NCI-H748 (cell line): Measurements from ENCODE around the gene C6orf89.

Source experiments
- DNase-seq: peaks from one replicate; lab custom pipeline; 2025; ENCODE audit not compliant: unreplicated experiment; lab: John Stamatoyannopoulos, UW

The C6orf89 gene

GRCh38 chr6:36852481-36853147 is 33.1 kb upstream of the C6orf89 start:
- no peak for DNase-seq

DNA sequence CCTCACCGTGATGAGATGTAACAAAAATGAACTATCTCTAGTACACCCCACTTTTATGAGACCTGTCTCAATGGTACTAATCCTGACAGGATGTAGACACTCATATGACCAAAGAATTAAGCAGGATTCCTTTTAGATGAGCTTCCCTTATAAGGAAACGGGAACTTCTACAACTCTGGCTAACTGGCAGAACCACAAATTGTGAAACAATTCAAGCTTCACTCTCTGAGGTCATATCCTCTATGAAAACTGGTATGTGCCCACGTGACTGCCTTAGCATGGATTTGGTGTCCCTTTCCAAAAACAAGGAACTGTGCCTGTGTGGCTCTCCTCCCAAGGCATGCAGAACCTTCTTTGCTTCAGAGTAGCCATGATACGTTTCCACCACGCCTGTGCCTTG is 32.4 kb upstream of the C6orf89 start:
- no peak for DNase-seq

- DNase-seq: no peak
Observed at GRCh38 chr6:36855750-36856149, 30.0 kb upstream of the C6orf89 start.

DNA sequence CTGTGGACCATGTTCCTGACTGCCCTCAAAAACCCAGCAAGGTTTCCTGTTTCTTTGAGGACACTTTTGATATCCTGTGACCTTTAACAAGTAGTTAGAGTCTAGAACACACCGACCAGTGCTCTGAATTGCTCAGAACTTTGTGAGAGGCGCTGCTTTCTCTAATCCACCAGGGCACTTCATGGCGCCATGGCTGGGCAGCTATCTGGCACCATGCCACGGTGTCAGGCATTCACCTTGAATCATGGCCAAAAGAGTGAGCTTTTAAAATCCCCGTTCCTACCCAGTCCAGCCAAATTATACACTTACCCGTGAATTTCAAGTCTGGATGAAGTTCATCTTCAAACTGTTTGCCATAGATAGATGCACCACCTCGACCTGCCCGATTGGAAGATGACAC is 29.5 kb upstream of the C6orf89 start:
- DNase-seq: no peak

GRCh38 chr6:36857325-36857724 is 28.4 kb upstream of the C6orf89 start:
- no peak for DNase-seq

GRCh38 chr6:36858407-36858981 is 27.3 kb upstream of the C6orf89 start:
- no peak for DNase-seq

GRCh38 chr6:36860126-36860525 is 25.6 kb upstream of the C6orf89 start:
- no peak for DNase-seq

DNA sequence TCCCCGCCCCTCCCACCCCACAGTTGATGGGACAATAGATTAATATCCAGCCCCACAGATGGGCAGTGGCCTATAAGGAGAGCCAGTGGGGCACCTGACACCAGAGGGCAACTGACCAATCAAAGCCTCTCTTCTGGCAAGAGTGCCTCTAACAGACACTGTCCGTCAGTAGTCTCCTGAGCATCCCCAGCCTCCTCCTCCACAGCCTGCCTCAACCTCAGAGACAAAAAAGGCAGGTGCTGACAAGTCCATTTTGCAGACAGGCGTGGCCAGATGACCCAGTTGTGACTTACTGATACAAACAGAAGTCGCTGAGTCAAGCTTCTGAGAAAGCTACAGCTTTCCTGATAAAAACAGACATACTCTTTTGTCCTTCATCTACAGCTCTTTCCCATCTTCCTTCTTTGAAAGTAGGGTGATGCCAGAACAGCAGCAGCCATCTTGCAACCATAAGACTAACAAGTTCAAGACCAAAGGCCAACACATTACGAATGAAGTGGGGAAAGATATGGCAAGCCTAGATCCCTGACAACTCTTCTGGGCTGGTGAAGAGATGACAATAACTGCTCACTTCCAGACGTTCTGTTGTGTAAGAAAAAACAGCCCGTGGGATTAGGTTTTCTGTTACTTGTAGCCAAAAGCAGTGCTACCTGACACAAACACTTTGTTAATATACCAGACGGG is 23.4 kb upstream of the C6orf89 start:
- DNase-seq: no peak

DNA sequence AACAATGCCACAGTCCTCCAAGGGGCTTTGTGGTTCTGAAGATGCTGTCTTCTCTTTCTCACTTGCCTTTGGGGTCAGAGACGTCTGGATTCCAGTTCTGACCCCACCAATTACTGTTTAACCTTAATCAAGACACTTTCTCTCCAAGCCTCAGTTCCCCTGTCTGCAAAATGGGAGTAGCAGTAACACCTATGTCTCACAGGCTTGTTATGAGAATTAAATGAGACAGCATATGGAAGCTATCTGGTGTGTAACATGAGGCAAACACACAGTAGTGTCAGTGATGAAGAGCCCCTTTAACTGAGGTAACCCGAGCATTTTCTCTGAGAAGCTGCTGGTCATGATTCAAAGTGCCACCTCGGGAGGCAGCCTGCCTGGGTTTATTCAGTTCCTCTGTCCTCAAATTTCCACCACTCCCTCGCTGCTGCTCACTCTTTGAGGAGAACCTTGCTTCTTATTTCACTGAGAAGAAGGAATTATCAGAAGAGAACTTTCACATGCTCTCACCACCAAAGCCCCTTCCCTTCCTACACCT is 22.8 kb upstream of the C6orf89 start:
- DNase-seq: no peak

DNA sequence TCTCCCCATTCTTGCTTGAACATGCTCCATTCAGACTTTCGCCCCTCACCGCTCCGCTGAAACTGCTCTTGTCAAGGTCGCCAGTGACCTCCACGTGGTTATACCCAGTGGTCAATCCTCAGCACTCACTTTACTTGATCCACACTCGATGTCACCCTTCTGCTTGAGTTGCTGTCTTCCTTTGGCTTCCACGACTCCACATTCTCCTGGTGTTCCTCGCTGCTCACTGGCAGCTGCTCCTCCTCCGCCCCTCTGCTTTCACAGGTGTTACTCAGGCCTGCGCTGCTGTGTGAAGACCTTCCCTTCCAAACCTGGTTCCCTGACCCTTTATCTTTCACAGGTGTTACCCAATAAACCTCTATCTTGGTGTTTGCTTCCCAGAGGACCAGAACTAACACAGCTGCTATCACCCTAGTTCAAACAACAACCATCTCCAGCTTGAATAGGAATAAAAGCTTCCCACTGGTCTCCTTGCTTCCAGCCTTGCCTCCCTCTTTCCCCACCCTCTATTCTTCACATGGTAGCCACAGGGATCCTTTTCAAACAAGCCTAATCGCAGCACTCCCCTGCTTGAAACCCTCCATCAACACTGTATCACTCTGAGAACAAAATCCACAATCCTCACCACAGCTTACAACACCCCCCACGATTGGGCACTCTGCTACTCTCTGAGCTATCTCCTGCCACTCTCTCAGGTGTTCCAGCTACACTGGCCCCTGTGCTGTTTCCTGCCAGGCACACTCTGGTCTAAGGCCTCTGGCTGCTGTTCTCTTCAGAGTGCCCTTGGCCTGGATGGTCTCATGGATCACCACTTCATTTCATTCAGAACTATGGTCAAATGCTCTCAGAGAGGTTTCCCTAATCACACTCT is 21.8 kb upstream of the C6orf89 start:
- DNase-seq: peak; percentile 74

DNA sequence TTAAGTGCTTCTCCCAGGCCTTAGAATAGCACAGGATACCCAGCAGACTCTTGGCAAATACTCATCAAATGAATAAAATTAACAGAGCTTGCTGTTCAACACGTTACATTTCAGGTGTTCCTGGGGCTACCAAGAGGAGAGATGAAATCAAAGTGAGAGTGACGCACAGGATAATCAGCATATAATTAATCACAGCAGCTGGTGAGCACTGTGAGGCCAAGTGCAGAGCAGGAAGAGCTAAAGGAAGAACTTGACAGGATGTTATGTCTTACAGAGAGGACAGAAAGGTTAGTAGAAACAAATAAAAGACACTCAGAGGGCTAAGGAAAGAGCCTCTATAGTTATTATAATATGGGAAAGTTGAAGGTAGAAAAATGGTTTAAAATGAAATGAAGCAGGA is 19.9 kb upstream of the C6orf89 start:
- DNase-seq: no peak

- no peak for DNase-seq
Observed at GRCh38 chr6:36867471-36868224, 18.1 kb upstream of the C6orf89 start.

GRCh38 chr6:36871686-36872085 is 14.1 kb upstream of the C6orf89 start:
- no peak for DNase-seq

DNA sequence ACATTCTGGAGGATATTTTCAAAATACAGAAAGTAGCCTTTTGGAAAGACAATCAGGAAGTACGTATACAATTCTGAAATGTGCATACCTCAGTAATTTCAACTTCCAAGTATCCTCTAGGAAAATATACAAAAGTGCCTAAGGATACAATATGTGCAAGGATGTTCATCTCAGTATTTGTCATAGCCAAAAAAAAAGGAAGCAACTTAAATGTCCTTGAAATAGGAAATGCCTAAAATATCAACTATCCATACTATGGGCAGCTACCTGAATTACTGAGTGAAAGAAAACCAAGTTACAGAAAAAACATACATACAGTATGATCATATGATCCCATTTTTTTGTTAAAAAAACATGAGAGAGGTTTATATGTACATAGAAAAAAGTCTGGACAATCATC is 12.6 kb upstream of the C6orf89 start:
- DNase-seq: no peak

DNA sequence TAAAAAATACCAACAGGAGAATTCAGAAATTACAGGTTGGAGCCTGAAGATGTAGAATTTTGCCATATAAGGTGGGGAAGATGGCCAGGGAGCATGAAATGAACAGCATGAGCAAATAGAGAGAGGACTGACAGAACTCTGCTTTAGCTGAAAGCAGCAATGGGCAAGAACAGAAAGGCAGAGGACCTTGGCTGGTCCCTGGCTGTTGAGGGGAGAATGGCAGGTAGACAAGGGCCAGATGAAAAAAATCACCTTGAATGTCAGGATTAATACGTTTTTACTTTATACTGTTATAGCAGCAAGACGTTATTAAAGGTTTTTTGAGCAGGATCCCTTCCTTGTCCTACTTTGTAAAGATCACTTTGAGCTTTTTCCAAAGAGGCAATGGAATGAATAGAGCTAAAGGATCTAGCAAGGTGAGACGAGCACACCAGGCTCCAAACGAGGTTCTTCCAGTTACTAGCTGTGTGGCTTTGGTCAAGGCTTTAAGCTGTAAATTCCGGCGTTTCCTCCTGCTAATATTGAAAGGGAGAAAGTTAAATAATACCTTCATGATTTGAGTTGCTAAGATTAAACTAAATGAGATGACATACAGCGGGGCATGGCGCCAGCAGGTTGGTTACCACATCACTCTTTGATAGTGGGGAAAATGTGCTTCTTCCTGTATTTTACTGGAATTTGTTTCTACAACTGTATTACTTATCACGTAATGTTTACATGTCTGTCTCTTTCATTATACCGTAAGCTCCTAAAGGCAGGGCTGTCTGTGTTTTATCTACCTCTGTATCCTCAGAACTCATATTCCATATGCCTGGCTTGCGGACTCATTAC is 11.9 kb upstream of the C6orf89 start:
- peak; percentile 55 for DNase-seq

- DNase-seq: peak; percentile 99
Observed at GRCh38 chr6:36874443-36875249, 11.1 kb upstream of the C6orf89 start, which contains the start of gene PPIL1. PPIL1 (minus strand) TSS chr6:36874803; CDS start chr6:36874772, 31 bp downstream.

GRCh38 chr6:36875250-36875633 is 10.5 kb upstream of the C6orf89 start:
- peak; percentile 43 for DNase-seq

DNA sequence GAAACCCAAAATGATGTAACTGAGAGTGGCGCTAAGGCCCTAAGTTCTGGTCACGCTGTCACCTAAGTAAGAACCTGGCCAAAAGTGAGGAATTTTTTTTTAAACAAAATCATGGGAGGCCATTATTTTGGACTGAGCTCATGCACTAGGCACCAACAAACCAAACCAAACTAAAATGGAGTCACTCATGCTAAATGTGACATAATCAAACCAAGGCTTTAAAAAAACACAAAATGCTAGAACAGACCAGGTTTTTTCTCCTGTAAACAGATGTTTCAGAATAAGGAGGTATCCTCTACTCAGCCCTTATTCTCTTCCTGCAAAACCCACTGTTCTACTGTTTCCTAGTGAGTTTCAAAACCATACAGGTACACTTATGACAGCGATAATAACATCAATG is 1.1 kb upstream of the C6orf89 start:
- DNase-seq: no peak
